A549 (cell line): ENCODE results near the gene HLA-DQB2.

Experiments
- BHLHE40 ChIP-seq: IDR thresholded peaks from 2 replicates; pipeline ENCODE4 v1.6.1; 2012; ENCODE audit warnings: low read depth, low read length, inconsistent platforms
- CBX8 ChIP-seq: fragments of 200-600 bp; sonication (generic); IDR thresholded peaks from 2 replicates; pipeline ENCODE4 v1.6.1; 2016
- CHD2 ChIP-seq: fragments of 150-350 bp; IDR thresholded peaks from 2 replicates; pipeline ENCODE4 v1.6.1; 2014; ENCODE audit warnings: low read length; ENCODE audit not compliant: partially characterized antibody
- CTCF ChIP-seq: fragments of >200 bp; sonication (Bioruptor Twin); formaldehyde crosslinking; IDR thresholded peaks from 3 replicates; pipeline ENCODE4 v1.5.1; 2016
- JUN ChIP-seq, 2 experiments: fragments of >200 bp; sonication (Bioruptor Twin); formaldehyde crosslinking; IDR thresholded peaks; 2 replicates in 1 of 2; 3 replicates in 1 of 2; pipeline ENCODE4 v1.6.1; 2016 to 2017
- POLR2A ChIP-seq: IDR thresholded peaks from 2 replicates; pipeline ENCODE4 v1.6.1; 2012; ENCODE audit warnings: mild to moderate bottlenecking, low read length
- POLR2AphosphoS2 ChIP-seq: conservative IDR thresholded peaks from 2 replicates; pipeline ENCODE4 v1.6.1; 2012; ENCODE audit warnings: low read length, improper control_type of control experiment, inconsistent platforms
- RAD21 ChIP-seq, 2 experiments: fragments of >200 bp in 1 of 2; sonication (Bioruptor Twin) in 1 of 2; formaldehyde crosslinking in 1 of 2; IDR thresholded peaks in 1 of 2; conservative IDR thresholded peaks in 1 of 2; 2 replicates in 1 of 2; 3 replicates in 1 of 2; pipeline ENCODE4 v1.6.1; 2012 to 2018; ENCODE audit warnings: inconsistent platforms in 1 of 2
- SREBF2 ChIP-seq: fragments of 450-650 bp; IDR thresholded peaks from 2 replicates; pipeline ENCODE4 v1.6.1; 2014; ENCODE audit warnings: mild to moderate bottlenecking, moderate library complexity
- ZSCAN20 ChIP-seq: fragments of 250-450 bp; sonication (Bioruptor Pico); IDR thresholded peaks from 2 replicates; pipeline ENCODE4 v1.8.0; 2022; ENCODE audit warnings: mild to moderate bottlenecking, moderate library complexity
- TF ChIP-seq, protein P1 (sequence below): fragments of 450-650 bp; IDR thresholded peaks from 2 replicates; pipeline ENCODE4 v1.6.1; 2014; ENCODE audit warnings: antibody characterized with exemption
- TF ChIP-seq, protein P2 (sequence below): fragments of 200-600 bp; sonication (generic); IDR thresholded peaks from 2 replicates; pipeline ENCODE4 v1.6.1; 2016; ENCODE audit warnings: antibody characterized with exemption, mild to moderate bottlenecking, moderate library complexity

- no peak for TF ChIP-seq CTCF
- TF ChIP-seq, protein P1, sequence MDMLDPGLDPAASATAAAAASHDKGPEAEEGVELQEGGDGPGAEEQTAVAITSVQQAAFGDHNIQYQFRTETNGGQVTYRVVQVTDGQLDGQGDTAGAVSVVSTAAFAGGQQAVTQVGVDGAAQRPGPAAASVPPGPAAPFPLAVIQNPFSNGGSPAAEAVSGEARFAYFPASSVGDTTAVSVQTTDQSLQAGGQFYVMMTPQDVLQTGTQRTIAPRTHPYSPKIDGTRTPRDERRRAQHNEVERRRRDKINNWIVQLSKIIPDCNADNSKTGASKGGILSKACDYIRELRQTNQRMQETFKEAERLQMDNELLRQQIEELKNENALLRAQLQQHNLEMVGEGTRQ: no peak
- no peak for TF ChIP-seq POLR2AphosphoS2
- TF ChIP-seq ZSCAN20 (CRISPR knock-in tag): no peak
- no peak for TF ChIP-seq RAD21 (conservative IDR thresholded peaks at IDR 0.05 in 1 of 2, IDR thresholded peaks at IDR 0.05 in 1 of 2)
- TF ChIP-seq JUN (IDR thresholded peaks at IDR 0.05): no peak
- TF ChIP-seq SREBF2: no peak
- no peak for TF ChIP-seq CBX8
- TF ChIP-seq POLR2A: no peak
- no peak for TF ChIP-seq CHD2
- no peak for TF ChIP-seq BHLHE40
- TF ChIP-seq, protein P2, sequence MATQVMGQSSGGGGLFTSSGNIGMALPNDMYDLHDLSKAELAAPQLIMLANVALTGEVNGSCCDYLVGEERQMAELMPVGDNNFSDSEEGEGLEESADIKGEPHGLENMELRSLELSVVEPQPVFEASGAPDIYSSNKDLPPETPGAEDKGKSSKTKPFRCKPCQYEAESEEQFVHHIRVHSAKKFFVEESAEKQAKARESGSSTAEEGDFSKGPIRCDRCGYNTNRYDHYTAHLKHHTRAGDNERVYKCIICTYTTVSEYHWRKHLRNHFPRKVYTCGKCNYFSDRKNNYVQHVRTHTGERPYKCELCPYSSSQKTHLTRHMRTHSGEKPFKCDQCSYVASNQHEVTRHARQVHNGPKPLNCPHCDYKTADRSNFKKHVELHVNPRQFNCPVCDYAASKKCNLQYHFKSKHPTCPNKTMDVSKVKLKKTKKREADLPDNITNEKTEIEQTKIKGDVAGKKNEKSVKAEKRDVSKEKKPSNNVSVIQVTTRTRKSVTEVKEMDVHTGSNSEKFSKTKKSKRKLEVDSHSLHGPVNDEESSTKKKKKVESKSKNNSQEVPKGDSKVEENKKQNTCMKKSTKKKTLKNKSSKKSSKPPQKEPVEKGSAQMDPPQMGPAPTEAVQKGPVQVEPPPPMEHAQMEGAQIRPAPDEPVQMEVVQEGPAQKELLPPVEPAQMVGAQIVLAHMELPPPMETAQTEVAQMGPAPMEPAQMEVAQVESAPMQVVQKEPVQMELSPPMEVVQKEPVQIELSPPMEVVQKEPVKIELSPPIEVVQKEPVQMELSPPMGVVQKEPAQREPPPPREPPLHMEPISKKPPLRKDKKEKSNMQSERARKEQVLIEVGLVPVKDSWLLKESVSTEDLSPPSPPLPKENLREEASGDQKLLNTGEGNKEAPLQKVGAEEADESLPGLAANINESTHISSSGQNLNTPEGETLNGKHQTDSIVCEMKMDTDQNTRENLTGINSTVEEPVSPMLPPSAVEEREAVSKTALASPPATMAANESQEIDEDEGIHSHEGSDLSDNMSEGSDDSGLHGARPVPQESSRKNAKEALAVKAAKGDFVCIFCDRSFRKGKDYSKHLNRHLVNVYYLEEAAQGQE: no peak
Observed at GRCh38 chr6:32752580-32752979, 10.8 kb downstream of the HLA-DQB2 start.
